Tibial nerve (tissue), 4 donors: ENCODE results near the gene PDIA6.

Experiments
- EP300 ChIP-seq, 2 donors: sonication (generic); formaldehyde crosslinking; IDR thresholded peaks; one replicate each; pipeline ENCODE4 v1.6.1; 2017; ENCODE audit warnings: antibody characterized with exemption in 2 of 2, mild to moderate bottlenecking in 1 of 2
- POLR2A ChIP-seq, 2 donors: fragments of 450-650 bp; IDR thresholded peaks; one replicate each; pipeline ENCODE4 v1.6.1; 2017; ENCODE audit warnings: antibody characterized with exemption in 2 of 2, mild to moderate bottlenecking in 2 of 2, moderate library complexity in 2 of 2
- TF ChIP-seq, protein P1 (sequence below), 5 experiments: fragments of 200-600 bp in 3 of 5; fragments of 450-650 bp in 2 of 5; sonication (generic) in 3 of 5; IDR thresholded peaks; one replicate each; pipeline ENCODE4 v1.5.1; 2016 to 2019; ENCODE audit warnings: antibody characterized with exemption in 5 of 5, mild to moderate bottlenecking in 3 of 5, moderate library complexity in 2 of 5

GRCh38 chr2:10826026-10826425, 13.4 kb upstream of the PDIA6 start:
- TF ChIP-seq POLR2A (IDR thresholded peaks at IDR 0.05) (no peak), EP300 (IDR thresholded peaks at IDR 0.05) (no peak)
- TF ChIP-seq, protein P1, sequence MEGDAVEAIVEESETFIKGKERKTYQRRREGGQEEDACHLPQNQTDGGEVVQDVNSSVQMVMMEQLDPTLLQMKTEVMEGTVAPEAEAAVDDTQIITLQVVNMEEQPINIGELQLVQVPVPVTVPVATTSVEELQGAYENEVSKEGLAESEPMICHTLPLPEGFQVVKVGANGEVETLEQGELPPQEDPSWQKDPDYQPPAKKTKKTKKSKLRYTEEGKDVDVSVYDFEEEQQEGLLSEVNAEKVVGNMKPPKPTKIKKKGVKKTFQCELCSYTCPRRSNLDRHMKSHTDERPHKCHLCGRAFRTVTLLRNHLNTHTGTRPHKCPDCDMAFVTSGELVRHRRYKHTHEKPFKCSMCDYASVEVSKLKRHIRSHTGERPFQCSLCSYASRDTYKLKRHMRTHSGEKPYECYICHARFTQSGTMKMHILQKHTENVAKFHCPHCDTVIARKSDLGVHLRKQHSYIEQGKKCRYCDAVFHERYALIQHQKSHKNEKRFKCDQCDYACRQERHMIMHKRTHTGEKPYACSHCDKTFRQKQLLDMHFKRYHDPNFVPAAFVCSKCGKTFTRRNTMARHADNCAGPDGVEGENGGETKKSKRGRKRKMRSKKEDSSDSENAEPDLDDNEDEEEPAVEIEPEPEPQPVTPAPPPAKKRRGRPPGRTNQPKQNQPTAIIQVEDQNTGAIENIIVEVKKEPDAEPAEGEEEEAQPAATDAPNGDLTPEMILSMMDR (IDR thresholded peaks at IDR 0.05), result no peak
